Spinal cord (tissue), 10 donors: ENCODE measurements around the gene LEF1. TPM values are rescaled to one million over a fixed set of nuclear protein-coding genes. Genes with fewer than 3 reads are reported as not detected.

Source experiments
- DNase-seq, 6 donors: peaks; one replicate each; pipeline versions ENCODE4 v3.0.0 to v3.0.0-alpha.2; 2013 to 2015; ENCODE audit warnings: low spot score in 6 of 6, low read depth in 4 of 6
- H3K27ac ChIP-seq: one replicate; pipeline ENCODE4 v1.5.1; 2013; ENCODE audit warnings: low read depth, low read length, control low read depth
- H3K27me3 ChIP-seq: one replicate; pipeline ENCODE4 v1.6.1; 2013; ENCODE audit warnings: low read length; ENCODE audit not compliant: control insufficient read depth, insufficient read depth
- H3K36me3 ChIP-seq: one replicate; pipeline ENCODE4 v1.6.1; 2013; ENCODE audit warnings: low read length; ENCODE audit not compliant: control insufficient read depth, insufficient read depth
- H3K4me1 ChIP-seq: one replicate; pipeline ENCODE4 v1.6.1; 2013; ENCODE audit warnings: low read length; ENCODE audit not compliant: control insufficient read depth, insufficient read depth
- H3K4me3 ChIP-seq: one replicate; pipeline ENCODE4 v1.5.1; 2013; ENCODE audit warnings: low read depth, low read length, control low read depth
- H3K9me3 ChIP-seq: one replicate; pipeline ENCODE4 v1.6.1; 2013; ENCODE audit warnings: low read length; ENCODE audit not compliant: control insufficient read depth, insufficient read depth
- WGBS: methylation state at CpG from one replicate; pipeline ENCODE4 v1.1.5; 2013; ENCODE audit warnings: missing lambda C conversion rate; ENCODE audit not compliant: insufficient coverage; 5-methylcytosine and 5-hydroxymethylcytosine counted together
- polyA plus RNA-seq, 2 donors: library from polyadenylated mRNA; unstranded; fragments of 120-200 nt; gene quantifications; one replicate each; pipeline ENCODE4 v1.2.1, GENCODE V29; 2013; ENCODE audit not compliant: insufficient read length in 2 of 2
- total RNA-seq, 2 donors: library from RNA; depleted of rRNA in 1 of 2; stranded (reverse); fragments of 120-200 nt in 1 of 2; fragments of >200 nt in 1 of 2; gene quantifications; one replicate each; pipeline versions ENCODE4 v1.2.3 to v1.2.4, GENCODE V29; 2013 to 2014
- donor health status: healthy.

The LEF1 gene
- total and polyA plus RNA-seq, 4 donors, result 18.3 to 50.5 (median 27.9) TPM

DNA sequence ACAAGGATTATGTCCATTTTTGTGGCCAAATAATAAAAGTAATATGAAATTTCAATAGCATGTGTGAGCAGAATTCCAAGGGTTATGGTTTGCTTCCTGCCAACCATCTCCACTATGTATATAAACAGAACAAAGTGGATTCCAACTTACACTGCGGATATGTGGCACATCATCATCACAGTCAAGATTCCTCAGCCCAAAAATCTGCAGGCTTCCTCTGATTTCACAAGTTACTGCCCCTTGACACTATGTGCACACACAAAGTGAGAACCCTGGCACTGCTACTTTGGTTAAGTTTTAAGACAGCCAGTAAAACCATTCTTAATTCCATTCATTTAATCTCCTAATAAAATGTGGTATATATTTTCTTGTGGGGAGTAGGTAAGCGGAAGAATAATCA is 76.4 kb downstream of the LEF1 start:
- DNase-seq, result no peak
- H3K36me3 ChIP-seq, result no peaks in the 10 kb centered on the region
- no peaks in the 10 kb centered on the region for H3K4me1 ChIP-seq
- H3K4me3 ChIP-seq, result no peak overlapping the region
- 100% methylated on average over 1 of the region's 2 CpGs for WGBS
- H3K9me3 ChIP-seq, result no peaks in the 10 kb centered on the region
- no peak overlapping the region for H3K27ac ChIP-seq
- H3K27me3 ChIP-seq, result no peaks in the 10 kb centered on the region

GRCh38 chr4:108087293-108087967 is 81.3 kb downstream of the LEF1 start:
- H3K9me3 ChIP-seq, result no peaks in the 10 kb centered on the region
- WGBS, result 80% methylated on average over 1 of the region's 6 CpGs
- H3K27ac ChIP-seq, result no peak overlapping the region
- DNase-seq, result no peak
- no peaks in the 10 kb centered on the region for H3K27me3 ChIP-seq
- no peak overlapping the region for H3K4me3 ChIP-seq
- H3K36me3 ChIP-seq, result no peaks in the 10 kb centered on the region
- no peaks in the 10 kb centered on the region for H3K4me1 ChIP-seq

- Histone ChIP-seq H3K9me3 (no peaks in the 10 kb centered on the region), H3K27ac (no peak overlapping the region), H3K36me3 (no peaks in the 10 kb centered on the region), H3K27me3 (no peaks in the 10 kb centered on the region), H3K4me1 (no peaks in the 10 kb centered on the region), H3K4me3 (no peak overlapping the region)
- no peak for DNase-seq
- WGBS, result 98% methylated on average over 10 of the region's 16 CpGs
Measured at GRCh38 chr4:108081256-108081655, 87.5 kb downstream of the LEF1 start.

DNA sequence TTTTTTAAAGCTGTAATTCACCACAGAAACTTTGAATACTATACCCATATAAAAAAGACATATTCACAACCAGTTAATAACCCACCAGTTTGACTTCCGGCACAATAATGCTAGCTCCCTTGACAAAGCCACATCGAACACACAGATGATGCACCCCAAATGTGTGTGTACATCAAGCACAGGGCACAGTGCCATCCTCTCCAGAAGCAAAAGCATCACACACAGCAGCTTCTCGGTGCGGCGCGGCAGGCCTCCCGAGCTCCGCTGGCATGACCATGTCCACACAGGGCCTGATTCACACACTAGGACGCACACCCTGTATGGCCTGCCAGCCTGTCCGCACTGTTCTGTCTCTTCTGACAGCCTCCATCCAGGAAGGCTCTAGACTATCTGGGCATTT is 88.0 kb downstream of the LEF1 start:
- WGBS, result 97% methylated on average over 10 of the region's 10 CpGs
- no peak overlapping the region for H3K27ac ChIP-seq
- H3K9me3 ChIP-seq, result no peaks in the 10 kb centered on the region
- no peaks in the 10 kb centered on the region for H3K36me3 ChIP-seq
- no peaks in the 10 kb centered on the region for H3K4me1 ChIP-seq
- H3K4me3 ChIP-seq, result no peak overlapping the region
- H3K27me3 ChIP-seq, result no peaks in the 10 kb centered on the region
- DNase-seq, result no peak

- no peaks in the 10 kb centered on the region for H3K36me3 ChIP-seq
- no peak overlapping the region for H3K4me3 ChIP-seq
- no peak overlapping the region for H3K27ac ChIP-seq
- no peaks in the 10 kb centered on the region for H3K27me3 ChIP-seq
- H3K9me3 ChIP-seq, result no peaks in the 10 kb centered on the region
- no peaks in the 10 kb centered on the region for H3K4me1 ChIP-seq
- no CpG with 5 or more reads among the region's 5 CpGs for WGBS
- DNase-seq, result no peak
Measured at GRCh38 chr4:108078024-108078733, 90.6 kb downstream of the LEF1 start.

DNA sequence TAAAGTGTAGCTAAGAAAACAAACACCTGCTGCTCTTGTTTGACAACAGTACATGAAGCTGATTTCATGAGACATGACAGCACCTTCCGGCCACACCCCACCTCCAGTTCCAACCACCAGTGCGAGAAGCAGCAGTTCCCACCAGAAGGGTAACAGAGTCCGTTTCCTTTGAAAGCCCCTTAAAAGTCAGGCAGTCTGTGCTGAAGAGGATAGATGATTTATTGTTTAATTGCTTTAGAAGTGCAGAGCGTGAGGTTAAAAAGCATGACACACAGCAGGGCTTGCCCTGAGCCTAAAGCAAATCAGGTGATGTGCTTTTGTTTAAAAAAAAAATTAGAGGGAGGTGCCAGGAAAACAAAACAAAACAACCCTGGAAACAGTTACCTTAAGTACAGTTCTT is 96.4 kb downstream of the LEF1 start:
- no peak for DNase-seq
- 32% methylated on average over 4 of the region's 4 CpGs for WGBS
- Histone ChIP-seq H3K4me3 (no peak overlapping the region), H3K27me3 (no peaks in the 10 kb centered on the region), H3K9me3 (no peaks in the 10 kb centered on the region), H3K36me3 (no peaks in the 10 kb centered on the region), H3K27ac (no peak overlapping the region), H3K4me1 (no peaks in the 10 kb centered on the region)

GRCh38 chr4:108070775-108071174 is 98.0 kb downstream of the LEF1 start:
- no peaks in the 10 kb centered on the region for H3K27me3 ChIP-seq
- no peak overlapping the region for H3K4me3 ChIP-seq
- no peaks in the 10 kb centered on the region for H3K9me3 ChIP-seq
- H3K36me3 ChIP-seq, result no peaks in the 10 kb centered on the region
- no peak for DNase-seq
- no peak overlapping the region for H3K27ac ChIP-seq
- WGBS, result no CpG with 5 or more reads among the region's 1 CpG
- H3K4me1 ChIP-seq, result no peaks in the 10 kb centered on the region

DNA sequence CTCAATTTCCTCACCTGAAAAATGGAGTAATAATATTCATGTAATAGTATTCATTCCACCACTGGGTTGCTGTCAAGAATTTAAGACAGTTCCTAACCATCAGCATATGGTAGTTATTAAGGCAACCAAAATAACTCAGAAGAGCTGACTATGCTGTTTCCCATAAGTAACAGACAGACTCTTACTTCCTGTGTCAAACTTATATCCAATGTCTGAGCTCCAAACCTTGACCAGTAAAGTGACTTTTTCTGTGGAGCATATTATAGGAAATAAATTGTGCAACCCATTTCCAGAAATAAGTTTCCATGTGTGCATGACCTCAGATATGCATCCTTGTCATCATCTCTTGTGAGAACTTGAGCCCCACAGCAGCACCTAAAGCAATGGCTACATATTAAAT is 100.3 kb downstream of the LEF1 start:
- Histone ChIP-seq H3K4me1 (no peaks in the 10 kb centered on the region), H3K27me3 (no peaks in the 10 kb centered on the region), H3K36me3 (no peaks in the 10 kb centered on the region), H3K27ac (no peak overlapping the region), H3K9me3 (no peaks in the 10 kb centered on the region), H3K4me3 (no peak overlapping the region)
- no peak for DNase-seq

DNA sequence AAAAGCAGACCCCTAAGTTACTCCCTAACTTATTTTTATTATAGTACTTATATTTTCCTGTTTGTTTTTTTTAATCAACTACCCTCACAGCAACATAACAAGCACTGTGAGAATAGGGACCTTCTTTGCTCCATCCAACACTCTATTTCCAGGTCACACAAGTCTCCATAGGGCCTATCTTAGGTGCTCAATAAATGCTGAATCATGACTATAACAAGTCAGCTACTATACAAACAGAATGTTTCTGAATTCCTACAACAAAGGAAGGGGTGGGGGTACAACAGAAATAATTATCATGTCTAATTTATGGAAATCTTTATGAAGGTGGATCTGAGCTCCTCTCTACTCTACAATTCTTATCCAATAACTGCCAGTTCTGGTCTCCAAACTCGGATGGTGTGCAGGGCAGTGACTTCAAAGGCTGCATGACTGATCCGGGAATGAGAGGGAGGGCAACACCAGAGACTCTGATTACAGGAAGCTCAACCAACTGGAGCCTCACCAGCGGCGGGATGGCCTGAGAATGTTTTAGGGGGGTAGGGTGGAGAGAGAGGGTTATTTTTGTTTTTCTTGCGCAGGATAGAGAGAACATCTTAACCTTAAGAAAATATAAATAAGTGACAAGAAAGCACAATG is 107.9 kb downstream of the LEF1 start:
- H3K9me3 ChIP-seq, result no peaks in the 10 kb centered on the region
- no peak overlapping the region for H3K4me3 ChIP-seq
- no peaks in the 10 kb centered on the region for H3K27me3 ChIP-seq
- H3K27ac ChIP-seq, result no peak overlapping the region
- no peaks in the 10 kb centered on the region for H3K36me3 ChIP-seq
- no peaks in the 10 kb centered on the region for H3K4me1 ChIP-seq
- DNase-seq, result no peak
- WGBS, result 68% methylated on average over 2 of the region's 5 CpGs

GRCh38 chr4:108060164-108060563 is 108.6 kb downstream of the LEF1 start:
- no peak overlapping the region for H3K4me3 ChIP-seq
- H3K27me3 ChIP-seq, result no peaks in the 10 kb centered on the region
- H3K36me3 ChIP-seq, result no peaks in the 10 kb centered on the region
- H3K9me3 ChIP-seq, result no peaks in the 10 kb centered on the region
- DNase-seq, result peak in 4 of 6 donors; percentile 21 to 86 (median 47)
- WGBS, result 49% methylated on average over 4 of the region's 5 CpGs
- H3K4me1 ChIP-seq, result no peaks in the 10 kb centered on the region
- H3K27ac ChIP-seq, result no peak overlapping the region
